ENCODE measurements around the gene ACTR3C. TPM values are rescaled to one million over a fixed set of nuclear protein-coding genes. Genes with fewer than 3 reads are reported as not detected.
"Not testable (repeated sequence)": the region's sequence is repeated elsewhere in the genome, so short reads cannot be mapped to it uniquely, and the experiment has no call there.

ACTR3C gene
- total RNA-seq, 1 donor from 2014 or later: 14.1 TPM

DNA sequence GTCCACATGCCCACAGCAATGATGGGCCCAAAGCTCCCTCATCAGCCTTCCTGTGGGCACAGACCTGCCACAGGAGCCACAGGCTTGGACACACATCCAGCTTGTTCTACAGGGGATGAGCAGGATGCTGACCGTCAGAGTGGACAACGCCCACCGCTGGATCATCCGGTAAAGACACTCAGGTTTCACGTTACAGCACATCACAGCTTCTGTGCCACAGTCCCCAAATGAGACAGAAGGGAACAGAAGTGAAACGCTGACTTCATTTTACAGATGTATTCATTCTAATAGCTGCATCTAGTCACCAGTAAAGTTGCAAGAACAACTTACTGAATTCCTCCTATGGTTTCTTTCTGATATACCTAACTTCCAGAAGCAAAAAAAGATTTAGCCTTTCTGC lies 33.0 kb downstream of the ACTR3C start:
- intact Hi-C loops (cut with micrococcal nuclease): not testable (repeated sequence)

DNA sequence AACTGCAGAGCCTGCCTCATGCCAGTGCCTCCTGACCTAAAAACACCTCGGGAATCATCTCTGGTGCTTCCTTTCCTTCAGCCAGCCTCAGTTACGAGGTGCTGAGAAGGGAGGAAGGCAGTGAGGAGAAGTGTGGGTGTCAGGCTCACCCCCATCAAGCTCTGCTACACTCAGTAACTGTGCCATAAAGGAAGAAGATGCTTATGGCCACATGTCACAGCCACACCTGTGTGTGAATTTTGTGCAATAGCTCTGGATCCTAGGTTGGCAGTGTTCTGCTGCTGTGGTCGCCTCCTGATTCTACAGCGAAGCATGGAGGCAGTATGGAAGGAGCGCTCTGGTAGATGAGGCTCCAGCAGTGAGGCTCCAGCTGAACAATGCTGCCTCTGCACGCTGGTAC lies 34.5 kb downstream of the ACTR3C start:
- intact Hi-C loops (cut with micrococcal nuclease): loop anchor here (10.0 kb wide), 1 partner anchor 226 kb away; the partner anchor contains the start of gene GIMAP7

DNA sequence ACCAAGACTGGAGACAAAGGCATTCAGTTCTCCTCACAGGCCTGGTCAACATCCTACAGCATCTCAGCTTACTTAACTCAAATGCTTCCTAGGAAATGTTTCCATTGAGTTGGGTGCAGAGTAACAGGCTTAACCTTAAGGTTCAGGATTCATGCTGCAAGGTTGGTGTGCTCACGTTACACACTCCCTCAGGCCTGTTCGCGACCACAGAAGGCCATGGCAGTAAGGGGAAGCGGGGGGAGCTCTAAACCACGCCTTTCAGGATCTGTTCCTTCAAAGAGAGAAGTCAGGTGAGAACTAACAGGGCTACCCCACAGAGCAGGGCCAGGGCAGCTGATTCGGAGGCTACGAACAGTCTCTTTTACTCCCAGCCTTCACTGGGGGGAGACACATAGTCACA lies 35.5 kb downstream of the ACTR3C start:
- intact Hi-C loops (cut with micrococcal nuclease): loop anchor here (2.0 to 10.0 kb wide), 4 partner anchors 35 to 491 kb away; partner anchors contain the start of genes ACTR3C, GIMAP7 and LRRC61

DNA sequence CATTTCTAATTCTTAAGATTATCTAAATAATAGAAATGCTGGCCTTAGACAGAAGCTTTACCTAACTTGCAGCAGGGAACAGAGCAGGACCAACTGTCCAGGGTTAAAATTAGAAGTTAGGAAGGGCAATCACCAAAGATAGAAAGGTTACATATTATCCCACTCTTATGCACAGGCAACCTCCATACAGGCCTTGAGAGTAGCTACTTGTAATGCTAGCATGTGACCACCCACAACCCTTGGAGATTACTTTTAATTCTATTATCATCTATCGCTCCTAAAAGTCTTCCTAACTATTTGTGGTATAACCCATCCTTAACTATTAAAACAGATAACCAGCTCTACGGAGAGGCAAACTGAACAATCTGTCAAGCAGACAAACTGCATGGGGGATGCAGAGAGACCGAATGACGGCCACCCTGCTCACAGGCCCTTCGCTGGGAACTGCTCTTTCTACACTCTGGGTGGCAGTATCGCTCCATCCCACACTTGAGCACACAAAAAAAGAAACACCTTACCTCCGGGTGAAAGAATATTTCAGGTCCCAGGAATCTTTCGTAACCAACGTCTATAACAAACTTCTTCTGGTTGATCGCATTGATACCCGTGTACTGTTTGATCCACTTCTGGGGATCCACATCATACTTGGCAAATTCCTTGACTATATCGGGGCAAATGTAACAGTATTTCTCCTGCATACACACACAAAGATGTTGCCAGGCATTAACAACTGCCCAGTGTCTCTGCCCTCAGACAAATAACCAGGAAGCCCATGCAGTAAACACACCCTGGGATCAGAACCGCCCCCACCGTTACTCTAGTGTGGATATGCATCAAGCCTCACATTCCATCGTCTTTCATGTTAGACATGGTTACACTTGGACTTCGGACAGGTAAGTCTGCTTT lies 37.2 kb downstream of the ACTR3C start:
- intact Hi-C loops (cut with micrococcal nuclease): loop anchor here (1.0 to 10.0 kb wide), 8 partner anchors 37 to 493 kb away; partner anchors contain the start of genes ACTR3C, GIMAP7, LRRC61 and ZNF775

DNA sequence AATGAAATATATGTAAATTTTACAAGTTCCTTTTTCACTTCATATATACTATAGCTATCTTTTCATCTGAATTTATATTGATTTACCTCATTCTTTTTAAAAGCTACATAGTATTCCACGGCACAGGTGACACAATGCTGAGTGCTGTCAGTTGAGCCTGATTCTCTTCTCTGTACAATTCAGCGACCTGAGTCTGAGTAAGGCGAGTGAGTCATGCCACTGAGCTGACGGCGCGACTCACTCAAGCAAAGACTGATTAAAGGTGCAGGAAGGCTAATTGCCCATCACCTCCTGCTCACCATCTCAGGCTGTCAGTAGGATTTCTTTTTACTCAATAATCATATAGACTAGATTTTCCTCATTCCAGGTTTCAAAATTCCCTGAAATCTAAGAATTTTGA lies 39.7 kb downstream of the ACTR3C start:
- intact Hi-C loops (cut with micrococcal nuclease): loop anchor here (10.0 kb wide), 1 partner anchor 231 kb away; the partner anchor contains the start of gene GIMAP7

DNA sequence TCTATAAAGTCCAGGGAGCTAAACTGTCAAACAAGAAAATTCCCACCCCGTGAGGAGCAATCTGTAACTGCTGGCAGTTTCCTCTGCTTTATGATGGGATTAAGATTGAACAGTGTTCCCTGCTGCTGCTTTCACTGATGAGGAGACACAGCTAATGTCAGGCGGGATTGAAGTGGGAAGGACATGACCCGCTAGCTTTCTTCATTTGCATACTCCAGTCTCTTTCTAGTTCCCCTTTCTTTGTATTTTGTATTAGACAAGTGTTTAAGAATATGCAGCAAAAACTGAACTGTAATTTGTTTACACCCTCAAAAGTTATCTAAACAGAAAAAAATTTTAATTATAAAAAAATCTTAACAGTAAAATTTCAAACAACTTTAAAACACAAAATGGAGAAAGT lies 40.2 kb downstream of the ACTR3C start:
- intact Hi-C loops (cut with micrococcal nuclease): loop anchor here (10.0 kb wide), 1 partner anchor 232 kb away; the partner anchor contains the start of gene GIMAP7

DNA sequence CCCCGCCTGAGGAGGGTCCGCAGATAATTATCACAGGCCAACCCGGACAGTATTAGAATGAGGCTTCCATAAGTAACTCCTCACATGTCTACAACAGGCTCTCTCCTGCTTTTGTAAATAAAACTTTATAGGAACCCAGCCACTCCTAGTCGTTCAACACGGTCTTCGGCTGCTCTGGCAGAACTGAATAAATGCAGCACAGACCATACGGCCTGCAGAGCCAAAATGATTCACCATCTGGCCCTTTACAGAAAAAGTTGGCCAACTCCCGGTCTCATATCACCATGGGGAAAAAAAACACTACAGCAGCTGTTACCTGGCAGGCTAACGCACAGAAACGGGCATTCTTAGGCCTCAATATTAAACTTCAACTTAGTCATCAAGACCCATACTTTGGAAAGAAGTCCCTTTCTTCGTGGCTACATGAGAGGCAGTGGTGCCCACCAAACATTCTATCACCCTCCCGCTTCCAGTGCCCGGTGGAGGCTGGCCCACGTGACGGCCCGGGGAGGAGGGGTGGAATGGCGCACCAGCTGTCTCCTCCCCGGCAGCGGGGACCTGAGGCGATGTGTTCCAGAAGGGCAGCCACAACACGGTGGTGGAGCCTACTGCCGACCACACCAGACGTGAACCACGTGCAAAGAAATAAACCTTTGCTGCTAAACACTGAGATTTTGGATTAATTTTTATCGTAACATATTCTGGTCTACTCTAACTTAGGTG lies 41.5 kb downstream of the ACTR3C start:
- intact Hi-C loops (cut with micrococcal nuclease): loop anchor here (10.0 kb wide), 1 partner anchor 233 kb away; the partner anchor contains the start of gene GIMAP7

DNA sequence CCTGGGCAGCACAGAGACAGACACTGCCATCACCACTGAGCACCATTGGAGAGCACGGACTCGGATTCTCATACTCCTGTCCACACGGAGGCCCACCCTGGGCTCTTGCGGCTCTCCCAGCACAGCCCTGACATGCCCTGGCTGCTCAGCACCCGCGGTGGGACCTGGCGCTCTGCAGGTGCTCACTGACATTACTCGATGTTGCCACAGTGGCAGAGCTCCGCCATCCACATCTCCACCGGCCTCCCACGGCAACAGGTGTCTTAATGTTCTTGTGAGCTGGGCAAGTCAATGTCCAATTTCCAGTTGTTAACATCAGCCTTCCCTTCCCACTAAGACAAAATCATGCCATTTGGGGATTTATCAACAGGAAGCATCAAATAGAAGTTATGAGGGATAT lies 45.0 kb downstream of the ACTR3C start:
- intact Hi-C loops (cut with micrococcal nuclease): loop anchor here (5.0 to 10.0 kb wide), 2 partner anchors 214 to 471 kb away; no protein-coding TSS in a partner anchor

DNA sequence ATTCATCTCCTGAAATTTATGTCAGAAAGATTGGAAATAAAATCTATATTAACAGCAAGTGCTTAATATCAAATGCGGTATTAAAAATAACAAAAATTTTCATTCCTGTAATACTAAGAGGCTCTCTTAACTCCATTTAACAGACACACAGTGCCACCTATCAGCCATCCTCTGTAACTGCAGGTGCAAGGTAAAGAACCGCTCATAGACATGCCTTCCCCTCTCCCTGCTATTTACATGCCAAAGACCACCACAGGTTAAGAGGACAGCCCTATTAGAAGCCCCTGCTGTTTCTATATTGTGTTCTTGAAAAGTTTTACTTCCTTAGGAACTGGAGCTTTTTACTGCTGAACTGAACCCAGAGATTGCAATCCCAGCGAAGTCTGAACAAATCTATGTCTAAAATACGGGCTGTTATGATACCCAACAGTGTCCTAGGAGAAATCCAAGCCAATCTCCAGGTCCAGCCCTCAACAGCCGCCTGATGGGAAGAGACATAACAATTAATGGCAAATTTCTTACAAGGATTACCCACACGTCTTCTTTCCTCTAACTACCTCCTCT lies 47.1 kb downstream of the ACTR3C start:
- intact Hi-C loops (cut with micrococcal nuclease): loop anchor here (2.0 to 10.0 kb wide), 3 partner anchors 211 to 469 kb away; no protein-coding TSS in a partner anchor

DNA sequence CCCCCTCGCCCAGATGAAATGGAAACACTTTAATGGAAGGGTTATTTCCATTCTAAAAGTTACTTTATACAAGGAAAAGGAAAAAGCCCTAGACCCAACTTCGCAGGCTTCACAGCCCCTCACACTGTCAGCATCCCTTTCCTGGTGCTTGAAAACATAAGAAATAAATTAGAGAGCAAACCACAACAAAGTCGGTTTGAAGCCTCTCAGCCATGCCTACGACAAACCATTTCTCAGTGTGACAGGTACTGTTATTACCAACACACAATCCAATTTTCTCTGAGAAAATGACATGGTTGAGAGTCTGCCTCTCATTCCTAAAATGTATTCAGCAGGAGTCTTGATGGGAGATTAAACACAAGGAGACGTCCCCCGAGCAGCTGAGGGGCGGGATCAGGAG lies 51.4 kb downstream of the ACTR3C start:
- intact Hi-C loops (cut with micrococcal nuclease): loop anchor here (10.0 kb wide), 1 partner anchor 207 kb away; no protein-coding TSS in a partner anchor

DNA sequence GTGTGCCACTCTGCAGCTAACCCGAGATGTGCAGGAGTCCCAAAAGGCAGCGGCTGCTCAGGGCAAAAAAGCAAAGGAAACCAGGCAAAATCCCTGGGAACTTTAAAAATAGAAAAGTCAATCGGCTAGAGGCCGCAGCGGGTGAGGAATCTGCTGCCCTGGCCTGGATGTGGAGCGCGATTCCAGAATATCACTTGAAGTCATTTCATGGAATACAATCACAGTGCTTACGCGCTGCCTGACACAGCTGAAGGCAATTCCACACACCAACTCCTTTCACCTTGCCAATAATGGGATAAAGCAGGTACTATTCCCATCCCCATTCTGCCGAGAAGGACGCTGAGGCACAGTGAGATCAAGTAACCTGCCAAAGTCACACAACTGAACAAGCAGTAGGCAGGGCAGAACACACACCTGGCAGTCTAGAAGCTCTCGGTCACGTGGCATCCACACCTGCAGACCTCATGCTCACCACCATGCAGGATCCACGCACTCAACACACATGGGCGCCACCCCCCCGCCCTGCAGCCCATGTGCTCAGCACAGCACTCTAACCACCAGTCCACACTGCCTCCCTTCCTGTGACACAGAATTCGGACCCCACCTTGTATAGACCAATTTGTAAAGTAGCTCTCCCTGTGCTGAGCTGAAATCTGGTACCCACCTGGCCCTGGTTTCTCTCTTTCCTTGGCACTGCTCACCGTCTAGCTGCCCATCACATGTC lies 53.1 kb downstream of the ACTR3C start:
- intact Hi-C loops (cut with micrococcal nuclease): loop anchor here (10.0 kb wide), 1 partner anchor 205 kb away; no protein-coding TSS in a partner anchor

DNA sequence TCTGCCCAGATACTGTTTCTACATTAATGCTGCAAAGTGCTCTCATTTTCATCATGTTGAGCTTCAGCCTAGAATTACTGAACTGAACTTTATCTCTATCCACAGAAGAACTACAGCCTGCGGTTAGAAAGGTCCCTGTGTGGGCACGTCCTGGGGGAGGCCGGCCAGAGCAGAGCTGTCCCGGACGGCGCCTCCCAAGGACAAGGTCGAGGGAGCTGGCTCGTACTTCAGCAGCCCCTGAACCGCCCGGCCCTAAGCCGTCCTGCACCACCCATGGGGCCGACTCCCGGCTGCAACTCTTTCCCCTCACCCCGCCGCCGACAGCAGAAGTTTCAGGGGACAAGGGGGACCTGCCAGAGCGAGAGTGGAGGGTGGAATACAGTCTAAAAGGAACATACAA lies 54.5 kb downstream of the ACTR3C start:
- intact Hi-C loops (cut with micrococcal nuclease): not testable (repeated sequence)

DNA sequence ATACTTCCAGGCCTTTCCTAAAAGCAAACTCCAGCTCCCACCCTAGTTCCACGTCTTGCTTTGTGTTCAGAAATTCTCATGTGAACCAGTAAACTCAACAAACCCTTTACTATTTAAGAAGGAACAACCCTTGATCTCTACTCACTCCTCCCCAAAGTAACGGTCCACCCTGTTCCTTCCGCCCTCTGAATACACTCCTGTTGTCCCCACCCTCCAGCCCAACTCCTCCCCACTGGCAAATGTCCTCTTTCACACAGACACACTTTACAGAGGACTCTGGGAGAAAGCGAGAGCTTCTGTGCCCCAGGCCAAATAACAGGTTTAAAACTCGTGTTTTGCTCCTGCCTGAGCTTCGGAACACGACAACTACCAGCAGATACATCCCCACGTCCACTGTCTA lies 55.1 kb downstream of the ACTR3C start:
- intact Hi-C loops (cut with micrococcal nuclease): not testable (repeated sequence)

DNA sequence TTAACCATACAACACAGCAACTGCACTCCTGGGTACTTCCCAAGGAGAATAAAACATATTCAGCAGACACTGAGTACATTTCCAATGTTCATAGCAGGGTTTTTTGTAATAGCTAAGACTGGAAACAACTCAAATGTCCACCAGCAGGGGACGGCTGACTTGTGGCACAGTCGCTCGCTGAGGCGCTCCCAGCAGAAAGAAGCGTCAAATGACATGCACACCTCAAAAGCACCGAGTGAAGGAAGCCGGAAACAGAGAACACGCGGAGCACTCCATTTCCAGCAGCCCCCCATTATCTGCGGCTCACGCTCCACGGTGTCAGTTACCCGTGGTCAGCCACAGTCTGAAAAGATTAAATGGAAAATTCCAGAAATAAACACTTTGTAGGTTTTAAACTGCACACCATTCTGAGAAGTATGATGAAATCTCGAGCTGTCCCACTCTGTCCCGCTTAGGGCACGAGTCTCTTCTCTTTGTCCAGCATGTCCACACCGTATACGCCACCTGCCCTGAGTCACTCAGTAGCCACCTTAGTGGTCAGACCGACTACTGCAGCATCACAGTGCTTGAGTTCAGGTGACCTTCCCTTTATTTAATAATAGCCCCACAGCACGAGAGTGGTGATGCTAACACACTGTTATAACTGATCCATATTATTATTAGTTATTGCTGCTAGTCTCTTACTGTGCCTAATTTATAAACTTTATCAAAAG lies 56.2 kb downstream of the ACTR3C start:
- intact Hi-C loops (cut with micrococcal nuclease): not testable (repeated sequence)

DNA sequence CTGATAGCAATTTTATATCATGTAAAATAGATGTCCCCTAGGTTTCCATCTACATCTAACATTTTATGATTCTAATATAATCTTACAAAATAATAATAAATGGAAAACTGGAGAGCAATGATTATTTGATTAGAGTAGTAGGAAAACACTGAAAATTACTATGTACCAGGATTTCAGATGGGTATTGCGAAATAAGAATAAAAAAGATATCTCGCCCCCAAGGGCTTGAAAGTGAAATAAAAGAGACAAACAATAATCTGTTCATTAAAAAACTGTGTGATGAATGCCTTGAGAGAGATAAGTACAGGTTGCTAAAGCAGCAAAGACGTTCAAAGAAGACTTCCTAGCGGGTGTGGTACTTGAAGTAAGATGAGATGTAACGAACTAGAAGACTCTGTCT lies 60.7 kb downstream of the ACTR3C start:
- intact Hi-C loops (cut with micrococcal nuclease): not testable (repeated sequence)

DNA sequence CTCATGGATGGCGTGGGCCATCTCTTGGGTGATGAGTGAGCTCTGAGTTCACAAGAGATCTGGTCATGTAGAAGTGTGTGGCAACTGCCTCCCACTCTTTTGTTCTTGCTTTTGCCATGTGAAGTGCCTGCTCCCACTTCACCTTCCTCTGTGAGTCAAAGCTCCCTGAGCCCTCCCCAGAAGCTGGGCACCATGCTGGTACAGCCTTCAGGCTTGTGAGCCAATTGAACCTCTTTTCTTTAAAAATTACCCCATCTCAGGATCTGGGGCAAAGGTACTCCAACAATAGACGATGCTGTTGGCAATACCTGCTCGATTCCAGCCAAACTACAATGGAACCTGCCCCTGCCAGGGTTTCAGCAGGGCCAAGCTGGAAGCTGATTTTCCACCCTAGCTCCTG lies 75.6 kb downstream of the ACTR3C start:
- intact Hi-C loops (cut with micrococcal nuclease): not testable (repeated sequence)

DNA sequence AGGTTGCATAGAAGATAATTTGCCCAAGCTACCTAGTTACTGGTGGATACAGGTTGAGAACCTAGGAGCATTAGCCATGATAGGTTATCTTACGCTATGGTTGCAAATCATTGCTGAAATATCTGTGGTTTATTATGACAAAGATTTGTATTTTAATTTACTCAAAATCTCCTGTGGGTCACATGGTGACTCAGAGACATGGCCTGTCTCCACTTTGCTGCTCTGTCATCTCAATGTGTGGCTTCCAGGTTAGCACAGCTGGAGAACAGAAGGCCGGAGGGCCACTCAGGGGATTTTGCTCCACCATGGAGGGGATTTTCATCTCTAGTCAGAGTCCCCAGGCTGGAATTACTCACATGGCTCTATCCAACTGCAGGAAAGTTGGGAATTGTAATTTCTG lies 78.1 kb downstream of the ACTR3C start:
- intact Hi-C loops (cut with micrococcal nuclease): not testable (repeated sequence)

DNA sequence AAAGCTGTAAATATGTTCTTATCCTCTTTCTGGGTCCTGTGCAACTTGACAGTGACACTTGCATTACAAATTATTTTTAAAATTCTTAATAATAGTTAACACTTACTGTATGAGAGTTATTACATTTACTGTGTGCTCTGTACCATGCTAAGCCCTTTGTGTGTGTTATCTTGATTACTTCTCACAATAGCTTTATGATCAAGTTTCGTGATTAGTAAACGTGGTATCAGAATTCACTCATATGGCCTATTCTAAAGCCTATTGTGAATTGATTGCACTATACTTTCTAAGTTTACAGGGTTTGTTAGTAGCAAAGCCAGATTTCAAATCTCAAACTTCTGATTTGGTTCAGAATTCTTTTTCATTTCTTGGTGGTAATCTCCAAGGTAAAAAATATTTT lies 80.4 kb downstream of the ACTR3C start:
- intact Hi-C loops (cut with micrococcal nuclease): not testable (repeated sequence)

DNA sequence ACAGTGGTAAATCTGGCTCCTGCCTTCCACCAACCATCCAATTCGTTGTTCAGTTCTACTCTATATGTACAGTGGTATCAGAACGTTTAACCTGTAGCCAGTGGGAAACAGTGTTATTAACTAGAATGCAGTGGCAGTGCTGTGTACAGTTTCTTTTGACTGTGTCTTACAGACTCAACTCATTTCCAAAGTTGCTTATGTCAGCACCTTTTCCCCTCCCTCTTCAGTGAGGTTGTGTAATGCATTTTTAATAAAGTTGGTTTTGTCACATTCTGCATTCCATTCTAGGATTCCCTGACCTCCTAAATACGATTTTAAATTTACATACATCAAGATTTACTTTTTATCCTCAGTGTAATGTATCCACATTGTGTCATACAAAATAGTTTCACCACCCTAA lies 97.9 kb downstream of the ACTR3C start:
- intact Hi-C loops (cut with micrococcal nuclease): not testable (repeated sequence)
